ENCODE results near the gene EMC6. TPM values are rescaled to one million over a fixed set of nuclear protein-coding genes. Genes with fewer than 3 reads are reported as not detected.

Gene EMC6
- 19.8 and 25.8 TPM in 2 replicates for total RNA-seq (2012; rRNA removed)

DNA sequence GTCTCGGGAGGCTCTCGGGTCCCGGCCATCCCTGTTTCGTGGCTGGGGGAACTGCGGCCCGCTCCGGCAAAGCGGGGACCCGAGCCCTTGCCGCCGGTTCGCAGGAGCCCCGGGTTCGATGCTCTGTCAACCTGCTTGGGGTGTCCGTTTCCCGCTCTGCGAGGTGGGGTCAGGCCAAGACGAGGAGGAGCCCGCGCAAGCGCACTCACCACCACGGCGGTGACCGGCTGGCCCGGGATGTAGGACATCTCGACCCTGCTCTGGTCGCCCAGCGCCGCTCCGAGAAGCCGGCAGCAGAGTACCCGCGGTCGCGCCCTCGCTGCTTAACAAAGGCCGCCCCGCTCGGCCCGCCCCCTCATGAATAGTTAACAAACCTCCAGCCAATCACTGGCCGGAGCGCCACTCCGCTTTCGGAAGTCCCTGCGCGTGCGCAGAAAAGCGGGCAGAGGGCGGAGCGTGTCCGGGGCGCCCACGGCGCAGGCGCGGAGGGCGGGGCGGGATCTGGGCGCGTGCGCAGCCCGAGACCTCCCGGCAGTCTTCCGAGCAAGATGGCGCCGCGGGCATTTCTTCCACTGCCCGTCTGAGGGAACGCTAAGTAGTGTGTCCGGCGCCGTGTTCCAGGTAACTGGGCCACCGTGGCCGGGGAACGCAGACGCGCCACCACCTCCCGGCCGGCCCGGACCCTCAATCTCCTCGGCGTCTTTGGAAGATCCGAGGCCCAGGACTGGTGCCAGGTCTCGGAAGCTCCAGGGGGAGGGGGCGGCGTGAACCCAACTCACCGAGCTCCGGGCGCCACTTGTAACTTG is at the start of gene EMC6, which contains the start of gene TAX1BP3:
Gene EMC6, plus strand, starts transcription at position 534 of the 806 bp plus-strand sequence. CDS start 335 bp downstream, outside the sequence.
Gene TAX1BP3, minus strand, starts transcription at position 300 of the 806 bp plus-strand sequence. Its CDS starts 52 bp downstream, at position 248.
- peaks cover 18% of the 10 kb centered on the region for H3K4me1 ChIP-seq (ENCODE audit: control insufficient read depth, insufficient read depth, low read length)
- peak within 1 kb of the TSS; percentile 87 for H3K4me3 ChIP-seq (ENCODE audit: low read length)
- peak within 1 kb of the TSS; percentile 99 for H3K9ac ChIP-seq (ENCODE audit: low read depth, low read length)
- peak within 1 kb of the TSS; percentile 95 for H3K4me2 ChIP-seq (ENCODE audit: low read length)
- no peaks in the 10 kb centered on the region for H3K9me3 ChIP-seq (replicated peaks; ENCODE audit: low read length)
- peaks cover 32% of the 10 kb centered on the region for H3K36me3 ChIP-seq (ENCODE audit: insufficient read depth, low read length)
- no peaks in the 10 kb centered on the region for H3K27me3 ChIP-seq (ENCODE audit: control insufficient read depth, insufficient read depth, low read length)

DNA sequence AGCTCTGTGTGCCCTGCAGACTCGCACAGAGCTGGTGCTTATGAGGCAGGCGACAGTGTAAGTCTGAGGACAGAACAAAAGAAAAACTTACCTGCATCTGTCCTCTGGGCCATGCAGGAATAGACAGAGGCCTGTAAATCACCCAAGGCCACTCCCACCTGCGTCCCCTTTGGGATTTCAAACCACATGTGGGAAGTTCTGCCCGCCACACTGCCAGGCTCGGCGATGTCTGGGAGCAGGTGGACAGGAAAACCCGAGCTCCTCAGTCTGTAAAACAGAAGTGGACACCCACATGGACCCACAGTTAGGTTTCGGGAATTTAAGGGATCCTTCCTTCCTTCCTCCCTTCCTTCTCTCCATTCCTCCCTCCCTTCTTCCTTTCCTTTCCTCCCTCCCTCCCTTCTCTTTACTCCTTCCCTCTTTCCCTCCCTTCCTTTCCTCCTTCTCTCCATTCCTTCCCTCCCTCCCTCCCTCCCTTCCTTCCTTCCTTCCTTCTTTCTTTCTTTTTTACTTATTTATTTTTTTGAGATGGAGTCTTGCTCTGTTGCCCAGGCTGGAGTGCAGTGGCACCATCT is 47.4 kb upstream of the EMC6 start:
- H3K4me1 ChIP-seq (ENCODE audit: control insufficient read depth, insufficient read depth, low read length): no peaks in the 10 kb centered on the region
- H3K4me2 ChIP-seq (ENCODE audit: low read length): no peak overlapping the region
- H3K27me3 ChIP-seq (ENCODE audit: control insufficient read depth, insufficient read depth, low read length): no peaks in the 10 kb centered on the region
- H3K4me3 ChIP-seq (ENCODE audit: low read length): no peak overlapping the region
- peaks cover 51% of the 10 kb centered on the region for H3K36me3 ChIP-seq (ENCODE audit: insufficient read depth, low read length)
- H3K9me3 ChIP-seq (replicated peaks; ENCODE audit: low read length): no peaks in the 10 kb centered on the region
- no peak overlapping the region for H3K9ac ChIP-seq (ENCODE audit: low read depth, low read length)

DNA sequence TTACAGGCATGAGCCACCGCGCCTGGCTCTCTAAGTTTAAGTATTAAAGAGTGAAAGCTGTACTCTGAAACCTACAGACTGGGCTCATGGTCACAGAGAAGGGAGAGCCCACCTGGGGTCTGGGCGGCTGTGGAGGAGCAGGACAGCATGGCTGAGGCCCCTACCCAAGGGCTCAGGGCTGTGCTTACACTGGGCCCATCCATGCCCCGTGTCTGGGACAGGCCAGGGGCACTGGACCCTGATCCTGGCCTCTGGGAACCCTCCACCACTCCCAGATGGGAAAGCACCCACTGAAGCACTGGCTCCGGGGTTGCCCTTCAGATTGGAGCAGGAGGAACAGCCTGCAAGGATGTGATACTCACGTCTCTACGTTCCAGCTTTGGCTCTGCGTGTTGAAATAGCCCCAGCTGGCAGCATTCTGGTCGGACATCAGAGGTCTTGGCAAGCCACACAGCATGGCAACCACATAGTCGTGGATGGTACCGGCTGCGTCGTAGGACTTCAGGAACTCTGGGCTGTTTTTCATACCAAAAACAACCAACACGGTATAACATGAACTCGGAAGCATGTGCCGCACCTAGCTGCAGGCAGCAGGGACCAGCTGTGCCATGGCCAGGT is 45.5 kb upstream of the EMC6 start:
- H3K36me3 ChIP-seq (ENCODE audit: insufficient read depth, low read length): peaks cover 45% of the 10 kb centered on the region
- H3K4me2 ChIP-seq (ENCODE audit: low read length): no peak overlapping the region

DNA sequence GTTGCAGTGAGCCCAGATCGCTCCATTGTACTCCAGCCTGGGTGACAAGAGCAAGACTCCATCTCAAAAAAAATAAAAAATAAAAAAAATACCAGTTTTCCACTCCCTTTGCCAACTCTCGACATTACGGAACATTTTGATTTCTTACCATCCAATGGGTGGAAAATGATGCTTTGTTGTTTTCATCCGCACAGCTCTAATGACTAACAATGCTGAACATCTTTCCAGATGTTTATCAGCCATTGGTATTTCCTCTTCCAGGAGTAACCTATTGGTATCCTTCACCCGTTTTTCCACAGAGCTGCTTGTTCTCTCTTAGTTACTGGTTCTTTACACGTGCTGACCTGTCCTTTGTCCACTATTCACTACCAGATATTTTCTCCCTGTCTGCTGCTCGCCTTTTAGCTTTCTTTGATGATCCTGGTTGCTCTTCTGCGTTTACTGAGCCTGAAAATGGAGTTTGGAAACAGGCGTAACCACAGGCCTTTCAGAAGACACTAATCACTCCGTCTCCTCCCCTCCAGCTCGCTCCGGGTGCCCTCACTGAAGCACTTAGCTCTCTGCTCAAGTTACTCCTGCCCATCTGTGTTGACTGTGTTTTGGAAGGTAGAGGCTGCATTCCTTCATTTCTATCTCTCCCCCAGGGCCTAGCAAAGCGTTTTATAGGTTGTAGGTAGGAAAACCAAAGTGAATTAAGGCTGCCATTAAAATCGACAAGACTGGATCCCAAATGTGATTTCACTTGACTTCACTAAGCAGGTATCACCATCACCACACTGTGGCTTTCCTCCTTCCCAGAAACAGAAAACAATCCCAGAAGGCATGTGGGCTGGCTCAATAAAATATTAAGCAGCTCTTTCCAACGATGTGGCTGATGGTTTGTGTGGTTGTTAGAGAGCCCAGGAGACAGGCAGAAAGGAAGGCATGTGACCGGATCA is 41.5 kb upstream of the EMC6 start:
- Histone ChIP-seq H3K9ac (ENCODE audit: low read depth, low read length) (no peak overlapping the region), H3K4me3 (ENCODE audit: low read length) (no peak overlapping the region), H3K36me3 (ENCODE audit: insufficient read depth, low read length) (peaks cover 39% of the 10 kb centered on the region), H3K4me1 (ENCODE audit: control insufficient read depth, insufficient read depth, low read length) (no peaks in the 10 kb centered on the region), H3K27me3 (ENCODE audit: control insufficient read depth, insufficient read depth, low read length) (no peaks in the 10 kb centered on the region), H3K9me3 (replicated peaks; ENCODE audit: low read length) (no peaks in the 10 kb centered on the region), H3K4me2 (ENCODE audit: low read length) (no peak overlapping the region)

More for the DNA sequence above, 45.5 kb upstream of the EMC6 start:
- Histone ChIP-seq H3K9ac (ENCODE audit: low read depth, low read length) (no peak overlapping the region), H3K4me1 (ENCODE audit: control insufficient read depth, insufficient read depth, low read length) (no peaks in the 10 kb centered on the region), H3K9me3 (replicated peaks; ENCODE audit: low read length) (no peaks in the 10 kb centered on the region), H3K4me3 (ENCODE audit: low read length) (no peak overlapping the region), H3K27me3 (ENCODE audit: control insufficient read depth, insufficient read depth, low read length) (no peaks in the 10 kb centered on the region)

DNA sequence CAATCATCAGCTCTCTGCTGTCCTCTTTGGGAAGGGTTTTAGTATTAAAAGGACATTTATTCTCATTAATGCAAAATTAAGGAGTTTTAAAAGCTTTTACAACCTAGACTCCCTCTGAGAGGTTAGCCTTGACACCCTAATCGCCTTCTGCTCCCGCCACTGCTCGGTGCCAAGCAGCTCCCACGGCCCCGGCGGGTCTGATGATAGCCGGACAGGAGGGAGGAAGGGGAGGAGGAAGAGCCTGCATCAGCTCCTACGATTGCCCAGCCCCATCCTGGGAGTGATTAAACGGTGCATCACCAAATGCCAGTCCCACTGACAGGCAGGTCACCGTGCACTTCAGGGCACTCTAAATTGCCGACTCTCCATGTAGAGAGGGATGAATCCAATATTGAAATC is 40.8 kb upstream of the EMC6 start:
- Histone ChIP-seq H3K27me3 (ENCODE audit: control insufficient read depth, insufficient read depth, low read length) (no peaks in the 10 kb centered on the region), H3K4me3 (ENCODE audit: low read length) (no peak overlapping the region), H3K36me3 (ENCODE audit: insufficient read depth, low read length) (peaks cover 35% of the 10 kb centered on the region), H3K9ac (ENCODE audit: low read depth, low read length) (no peak overlapping the region), H3K4me2 (ENCODE audit: low read length) (no peak overlapping the region), H3K9me3 (replicated peaks; ENCODE audit: low read length) (no peaks in the 10 kb centered on the region), H3K4me1 (ENCODE audit: control insufficient read depth, insufficient read depth, low read length) (no peaks in the 10 kb centered on the region)

DNA sequence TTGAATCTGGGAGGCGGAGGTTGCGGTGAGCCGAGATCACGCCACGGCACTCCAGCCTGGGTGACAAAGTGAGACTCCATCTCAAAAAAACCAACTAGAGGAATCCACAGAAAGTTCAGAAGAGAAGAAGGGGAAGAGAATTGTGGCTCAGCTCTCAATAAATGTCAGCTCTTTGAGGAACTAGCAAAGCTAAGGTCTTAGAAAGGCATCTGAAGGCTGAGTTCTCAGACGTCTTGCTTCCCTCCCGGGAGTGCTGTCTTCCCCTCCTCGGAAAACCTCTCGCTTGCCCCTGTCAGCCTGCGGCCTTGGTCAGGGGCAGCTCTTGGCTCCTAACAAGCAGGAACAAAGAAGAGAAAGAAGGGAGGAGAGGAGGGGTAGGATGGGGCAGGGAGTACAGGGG is 37.8 kb upstream of the EMC6 start:
- Histone ChIP-seq H3K4me3 (ENCODE audit: low read length) (no peak overlapping the region), H3K4me2 (ENCODE audit: low read length) (no peak overlapping the region), H3K9me3 (replicated peaks; ENCODE audit: low read length) (no peaks in the 10 kb centered on the region), H3K27me3 (ENCODE audit: control insufficient read depth, insufficient read depth, low read length) (no peaks in the 10 kb centered on the region), H3K36me3 (ENCODE audit: insufficient read depth, low read length) (peaks cover 17% of the 10 kb centered on the region), H3K9ac (ENCODE audit: low read depth, low read length) (no peak overlapping the region), H3K4me1 (ENCODE audit: control insufficient read depth, insufficient read depth, low read length) (peaks cover 13% of the 10 kb centered on the region)

DNA sequence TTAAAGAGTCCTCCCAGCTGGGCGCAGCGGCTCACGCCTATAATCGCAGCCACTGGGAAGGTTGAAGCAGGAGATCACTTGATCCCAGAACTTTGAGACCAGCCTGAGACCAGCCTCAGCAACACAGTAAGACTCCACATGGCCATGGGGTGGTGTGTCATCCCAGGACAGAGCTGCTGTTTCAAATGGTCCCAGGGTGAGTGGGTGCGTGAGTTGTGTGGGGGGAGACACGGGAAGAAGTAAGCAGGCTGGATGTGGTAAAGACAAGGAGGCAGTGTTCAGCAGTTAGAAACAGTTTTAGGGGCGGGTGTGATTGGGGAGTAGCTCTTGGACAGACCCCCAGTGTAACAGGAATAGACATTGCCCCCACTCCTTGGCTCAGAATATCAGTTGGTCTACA is 36.3 kb upstream of the EMC6 start:
- Histone ChIP-seq H3K4me2 (ENCODE audit: low read length) (no peak overlapping the region), H3K36me3 (ENCODE audit: insufficient read depth, low read length) (peaks cover 13% of the 10 kb centered on the region), H3K9me3 (replicated peaks; ENCODE audit: low read length) (no peaks in the 10 kb centered on the region), H3K27me3 (ENCODE audit: control insufficient read depth, insufficient read depth, low read length) (no peaks in the 10 kb centered on the region), H3K4me1 (ENCODE audit: control insufficient read depth, insufficient read depth, low read length) (peaks cover 16% of the 10 kb centered on the region), H3K9ac (ENCODE audit: low read depth, low read length) (no peak overlapping the region), H3K4me3 (ENCODE audit: low read length) (no peak overlapping the region)

DNA sequence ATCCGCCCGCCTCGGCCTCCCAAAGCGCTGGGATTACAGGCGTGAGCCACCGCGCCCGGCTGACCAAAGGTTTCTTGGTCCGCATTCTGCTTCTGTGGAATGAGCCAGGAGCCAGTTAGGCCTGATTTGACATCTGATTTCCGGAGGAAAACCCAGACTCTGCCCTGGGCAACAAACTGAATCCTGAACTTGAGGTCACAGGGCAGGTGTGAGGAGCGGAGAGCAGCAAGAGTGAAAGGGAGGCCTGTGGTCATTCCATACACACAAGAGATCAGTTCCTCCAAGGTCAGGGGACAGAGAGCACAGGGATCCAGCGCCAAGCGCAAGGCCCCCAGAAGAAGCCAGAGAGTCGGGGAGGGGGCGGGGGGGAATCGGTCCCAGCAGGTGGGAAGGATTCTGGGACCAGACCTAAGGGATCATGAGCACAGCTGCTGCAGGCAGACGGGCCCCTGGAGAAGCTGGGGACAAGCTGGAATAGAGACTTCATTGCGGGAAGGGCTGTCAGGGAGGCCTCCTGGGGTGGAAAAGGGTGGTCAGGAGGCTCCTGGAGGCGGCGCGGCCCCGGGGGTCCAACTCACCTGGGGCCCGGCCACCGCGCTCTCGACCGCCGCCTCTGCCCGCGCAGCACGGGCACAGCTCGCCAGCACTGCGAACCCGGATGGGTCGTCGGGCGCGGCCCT is 33.0 kb upstream of the EMC6 start:
- H3K9ac ChIP-seq (ENCODE audit: low read depth, low read length): peak overlapping the region; percentile 95
- H3K4me3 ChIP-seq (ENCODE audit: low read length): peak overlapping the region; percentile 97
- no peaks in the 10 kb centered on the region for H3K9me3 ChIP-seq (replicated peaks; ENCODE audit: low read length)
- no peaks in the 10 kb centered on the region for H3K27me3 ChIP-seq (ENCODE audit: control insufficient read depth, insufficient read depth, low read length)
- H3K4me2 ChIP-seq (ENCODE audit: low read length): peak overlapping the region; percentile 99
- peaks cover 22% of the 10 kb centered on the region for H3K4me1 ChIP-seq (ENCODE audit: control insufficient read depth, insufficient read depth, low read length)
- peaks cover 3% of the 10 kb centered on the region for H3K36me3 ChIP-seq (ENCODE audit: insufficient read depth, low read length)

DNA sequence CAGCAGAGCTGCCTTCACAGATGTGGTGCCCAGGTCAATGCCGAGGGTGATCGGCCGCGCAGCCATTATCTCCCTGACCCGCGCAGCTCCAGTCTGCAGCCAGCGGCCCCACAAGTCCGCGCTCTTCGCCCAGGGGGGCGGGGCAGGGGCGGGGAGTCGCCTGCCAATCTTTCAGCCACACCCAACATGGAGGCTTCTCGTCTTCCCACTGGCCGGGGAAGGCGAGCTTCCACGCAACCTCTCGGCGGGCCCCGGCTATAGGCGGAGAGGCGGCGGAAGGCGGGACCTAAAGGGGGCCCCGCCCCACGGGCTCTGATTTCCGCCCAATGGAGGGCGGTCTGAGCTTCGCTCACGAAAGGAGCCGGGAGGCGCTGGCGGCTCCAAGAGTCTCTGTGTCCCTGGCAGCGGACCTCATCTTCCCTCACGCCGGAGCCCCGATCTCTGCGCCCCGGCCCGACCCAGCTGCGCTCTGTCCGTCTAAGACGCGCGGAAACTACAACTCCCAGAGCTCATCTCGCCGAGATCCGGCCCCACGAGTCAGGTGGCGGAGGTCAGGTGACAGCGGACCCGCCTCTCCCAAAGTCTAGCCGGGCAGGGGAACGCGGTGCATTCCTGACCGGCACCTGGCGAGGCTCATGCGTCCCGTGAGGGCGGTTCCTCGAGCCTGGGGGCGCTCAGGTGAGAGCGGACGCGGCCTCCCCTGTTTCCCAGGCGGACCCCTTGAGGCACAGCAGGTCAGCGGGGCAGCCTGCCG is 32.3 kb upstream of the EMC6 start, which contains the start of the genes CTNS and SHPK:
Gene CTNS, plus strand, starts transcription at position 607 of the 754 bp plus-strand sequence. CDS start 3,447 bp downstream, outside the sequence.
Gene SHPK, minus strand, starts transcription at position 97 of the 754 bp plus-strand sequence. Its CDS starts 31 bp downstream, at position 66.
- peak within 1 kb of the TSS; percentile 95 for H3K9ac ChIP-seq (ENCODE audit: low read depth, low read length)
- H3K4me1 ChIP-seq (ENCODE audit: control insufficient read depth, insufficient read depth, low read length): peaks cover 22% of the 10 kb centered on the region
- H3K4me3 ChIP-seq (ENCODE audit: low read length): peak within 1 kb of the TSS; percentile 97
- H3K36me3 ChIP-seq (ENCODE audit: insufficient read depth, low read length): peaks cover 7% of the 10 kb centered on the region
- H3K27me3 ChIP-seq (ENCODE audit: control insufficient read depth, insufficient read depth, low read length): no peaks in the 10 kb centered on the region
- H3K9me3 ChIP-seq (replicated peaks; ENCODE audit: low read length): no peaks in the 10 kb centered on the region
- H3K4me2 ChIP-seq (ENCODE audit: low read length): peak within 1 kb of the TSS; percentile 99

DNA sequence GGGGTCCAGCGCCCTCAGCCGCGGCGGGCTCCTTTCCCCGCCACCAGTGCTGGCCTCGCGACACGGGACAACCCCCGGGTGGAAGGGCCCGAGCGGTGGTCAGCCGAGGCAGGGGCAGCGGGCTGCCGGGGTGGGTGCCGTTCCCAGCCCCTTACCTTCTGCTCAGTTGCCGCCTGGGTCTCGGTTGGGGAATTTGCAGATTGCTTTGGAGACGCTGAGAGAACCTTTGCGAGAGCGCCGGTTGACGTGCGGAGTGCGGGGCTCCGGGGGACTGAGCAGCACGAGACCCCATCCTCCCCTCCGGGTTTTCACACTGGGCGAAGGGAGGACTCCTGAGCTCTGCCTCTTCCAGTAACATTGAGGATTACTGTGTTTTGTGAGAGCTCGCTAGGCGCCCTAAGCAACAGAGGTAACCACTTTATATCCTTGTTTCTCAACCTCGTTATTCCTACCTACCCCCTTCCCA is 31.7 kb upstream of the EMC6 start:
- no peaks in the 10 kb centered on the region for H3K9me3 ChIP-seq (replicated peaks; ENCODE audit: low read length)
- H3K36me3 ChIP-seq (ENCODE audit: insufficient read depth, low read length): peaks cover 7% of the 10 kb centered on the region
- peak overlapping the region; percentile 98 for H3K4me2 ChIP-seq (ENCODE audit: low read length)
- H3K27me3 ChIP-seq (ENCODE audit: control insufficient read depth, insufficient read depth, low read length): no peaks in the 10 kb centered on the region
- H3K4me3 ChIP-seq (ENCODE audit: low read length): peak overlapping the region; percentile 97
- peak overlapping the region; percentile 95 for H3K9ac ChIP-seq (ENCODE audit: low read depth, low read length)
- H3K4me1 ChIP-seq (ENCODE audit: control insufficient read depth, insufficient read depth, low read length): peaks cover 22% of the 10 kb centered on the region
